Keratinocyte (primary cell): ENCODE data around the gene PAFAH1B2. TPM values are rescaled to one million over a fixed set of nuclear protein-coding genes. Genes with fewer than 3 reads are reported as not detected.

Source experiments
- DNase-seq: peaks from one replicate; pipeline ENCODE4 v3.0.0-alpha.2; 2011; ENCODE audit warnings: low read depth, missing footprints, low spot score
- FAIRE-seq: peaks from 2 replicates; lab custom pipeline; 2011; peaks lifted over from hg19 to GRCh38; lab: Jason Lieb, UNC
- H2AFZ ChIP-seq: 2 replicates; pipeline ENCODE4 v1.6.0; 2012; ENCODE audit warnings: low read length, control low read depth, inconsistent platforms; ENCODE audit not compliant: control insufficient read depth
- H3K27ac ChIP-seq: 2 replicates; pipeline ENCODE4 v1.5.1; 2011; ENCODE audit warnings: low read length; ENCODE audit not compliant: control insufficient read depth, insufficient read depth
- H3K27me3 ChIP-seq: 3 replicates; pipeline ENCODE4 v1.6.0; 2011; ENCODE audit warnings: low read length; ENCODE audit not compliant: control insufficient read depth, insufficient read depth; ENCODE audit errors: extremely low read depth
- H3K36me3 ChIP-seq, 2 experiments: 2 replicates in 1 of 2; 3 replicates in 1 of 2; pipeline ENCODE4 v1.5.1; 2011; ENCODE audit warnings: low read length in 2 of 2, mild to moderate bottlenecking in 1 of 2; ENCODE audit not compliant: control insufficient read depth in 2 of 2, insufficient read depth in 2 of 2; ENCODE audit errors: extremely low read depth in 1 of 2
- H3K4me1 ChIP-seq: 3 replicates; pipeline ENCODE4 v1.5.1; 2011; ENCODE audit warnings: low read length; ENCODE audit not compliant: control insufficient read depth, insufficient read depth; ENCODE audit errors: extremely low read depth
- H3K4me2 ChIP-seq: 3 replicates; pipeline ENCODE4 v1.6.0; 2011; ENCODE audit warnings: low read depth, low read length; ENCODE audit not compliant: control insufficient read depth, insufficient read depth; ENCODE audit errors: extremely low read depth
- H3K4me3 ChIP-seq, 3 experiments: fragments of 200-600 bp in 1 of 3; sonication (generic) in 1 of 3; 2 replicates in 2 of 3; 3 replicates in 1 of 3; pipeline ENCODE4 v1.5.1; 2011 to 2016; ENCODE audit warnings: low read length in 3 of 3, mild to moderate bottlenecking in 3 of 3, control low read depth in 2 of 3, inconsistent platforms in 1 of 3, low read depth in 1 of 3, mixed read lengths in 1 of 3, mixed run types in 1 of 3, moderate library complexity in 1 of 3; ENCODE audit not compliant: control insufficient read depth in 2 of 3, insufficient read depth in 2 of 3; ENCODE audit errors: extremely low read depth in 1 of 3
- H3K79me2 ChIP-seq: 2 replicates; pipeline ENCODE4 v1.6.0; 2012; ENCODE audit warnings: low read length; ENCODE audit not compliant: control insufficient read depth, insufficient read depth
- H3K9ac ChIP-seq: 3 replicates; pipeline ENCODE4 v1.6.0; 2011; ENCODE audit warnings: low read length; ENCODE audit not compliant: control insufficient read depth, insufficient read depth; ENCODE audit errors: extremely low read depth
- H3K9me1 ChIP-seq: 3 replicates; pipeline ENCODE4 v1.6.0; 2011; ENCODE audit warnings: low read length; ENCODE audit not compliant: control insufficient read depth, insufficient read depth; ENCODE audit errors: extremely low read depth
- H3K9me3 ChIP-seq: 2 replicates; pipeline ENCODE4 v1.5.1; 2012; ENCODE audit warnings: low read depth, low read length; ENCODE audit not compliant: control insufficient read depth
- H4K20me1 ChIP-seq: 3 replicates; pipeline ENCODE4 v1.6.0; 2011; ENCODE audit warnings: low read length; ENCODE audit not compliant: control insufficient read depth, insufficient read depth; ENCODE audit errors: extremely low read depth
- EZH2 ChIP-seq: IDR thresholded peaks from one replicate; pipeline ENCODE4 v1.6.1; 2012; ENCODE audit warnings: inconsistent platforms, mild to moderate bottlenecking, low read length, moderate library complexity
- dilution Hi-C: fragments of 300-500 bp; cut with MboI; formaldehyde crosslinking; loops from one replicate; pipeline ENCODE4 v1.7.0; 2020; ENCODE audit warnings: low sequenced_read_pairs; ENCODE audit not compliant: extremely low pct_ligation_motif_present
- polyA minus RNA-seq, 3 experiments: library from RNA; depleted of rRNA, polyadenylated mRNA; stranded (reverse); fragments of >200 nt; gene quantifications; 1 replicate in 1 of 3; 2 replicates in 1 of 3; 3 replicates in 1 of 3; pipeline ENCODE4 v1.2.3, GENCODE V29; 2011
- polyA plus RNA-seq, 5 experiments: library from polyadenylated mRNA; depleted of rRNA in 3 of 5; stranded (reverse) in 3 of 5; stranded (forward) in 1 of 5; unstranded in 1 of 5; fragments of >200 nt; gene quantifications; 1 replicate in 1 of 5; 2 replicates in 3 of 5; 3 replicates in 1 of 5; pipeline versions ENCODE4 v1.2.1 to v1.2.3, GENCODE V29; 2011 to 2012; ENCODE audit warnings: missing spikeins in 2 of 5, low read depth in 1 of 5, low replicate concordance in 1 of 5
- TF ChIP-seq, protein P1 (sequence below), 3 experiments: IDR thresholded peaks in 1 of 3; conservative IDR thresholded peaks in 1 of 3; optimal IDR thresholded peaks in 1 of 3; 2 replicates in 2 of 3; 3 replicates in 1 of 3; pipeline versions ENCODE3 to v1.5.1; 2011; ENCODE audit warnings: low read length in 3 of 3, mild to moderate bottlenecking in 3 of 3, moderate library complexity in 2 of 3, control low read depth in 1 of 3, inconsistent platforms in 1 of 3; ENCODE audit not compliant: insufficient read depth in 2 of 3; ENCODE audit errors: extremely low read depth in 1 of 3

The PAFAH1B2 gene, protein sequence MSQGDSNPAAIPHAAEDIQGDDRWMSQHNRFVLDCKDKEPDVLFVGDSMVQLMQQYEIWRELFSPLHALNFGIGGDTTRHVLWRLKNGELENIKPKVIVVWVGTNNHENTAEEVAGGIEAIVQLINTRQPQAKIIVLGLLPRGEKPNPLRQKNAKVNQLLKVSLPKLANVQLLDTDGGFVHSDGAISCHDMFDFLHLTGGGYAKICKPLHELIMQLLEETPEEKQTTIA
- polyA plus RNA-seq = 66.0 to 101 TPM (median 76.4 TPM) in 3 replicates
- 132 TPM for polyA plus RNA-seq (2011; ENCODE audit: low read depth)
- 58.2 and 76.3 TPM in 2 replicates for polyA plus RNA-seq (2011; cell fraction: cytosol; rRNA removed)
- polyA plus RNA-seq (2011; cell fraction: nucleus; rRNA removed) = 73.7 TPM in 2 replicates
- 35.5 and 72.5 TPM in 2 replicates for polyA plus RNA-seq (2012; ENCODE audit: low replicate concordance)
- 135 to 219 TPM (median 218 TPM) in 3 replicates for polyA minus RNA-seq
- 116 TPM for polyA minus RNA-seq (2011; cell fraction: cytosol; rRNA and poly(A)+ RNA removed)
- 54.7 and 105 TPM in 2 replicates for polyA minus RNA-seq (2011; cell fraction: nucleus; rRNA and poly(A)+ RNA removed)

DNA sequence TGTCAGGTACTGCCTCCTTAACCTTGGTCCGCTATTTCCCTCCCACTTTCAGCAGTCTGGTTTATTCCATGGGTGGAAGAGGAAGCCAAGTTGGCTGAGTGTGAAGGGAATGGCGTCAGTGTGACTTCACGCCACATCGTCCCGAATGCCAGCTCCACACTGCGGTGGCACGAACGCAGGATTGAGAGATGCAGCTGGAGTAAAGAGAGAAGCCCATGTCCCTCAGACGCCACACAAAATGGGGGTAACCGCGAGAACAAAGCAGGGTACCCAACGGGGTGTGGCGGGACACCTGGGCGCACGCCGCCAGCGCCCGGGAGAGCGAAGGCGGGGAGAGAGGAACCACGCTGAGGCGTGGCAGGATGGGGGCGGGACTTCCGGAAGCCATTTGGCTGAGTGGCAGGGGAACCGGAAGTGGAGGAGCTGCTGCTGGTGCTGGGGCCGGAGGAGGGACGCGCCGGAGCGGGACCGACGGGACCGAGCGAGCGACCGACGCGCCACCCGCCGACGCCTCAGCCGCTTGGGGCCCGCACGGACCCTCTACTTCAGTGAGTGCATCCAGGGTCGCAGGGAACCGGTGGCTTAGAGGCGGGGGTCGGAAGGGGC, at the start of gene PAFAH1B2:
Gene PAFAH1B2, plus strand, starts transcription at position 417 of the 606 bp plus-strand sequence. CDS start 8,161 bp downstream, outside the sequence.
- dilution Hi-C loops = no loop called here
- peak within 1 kb of the TSS; percentile 99 for H3K4me2 ChIP-seq
- TF ChIP-seq EZH2 = no peak
- TF ChIP-seq, protein P1, sequence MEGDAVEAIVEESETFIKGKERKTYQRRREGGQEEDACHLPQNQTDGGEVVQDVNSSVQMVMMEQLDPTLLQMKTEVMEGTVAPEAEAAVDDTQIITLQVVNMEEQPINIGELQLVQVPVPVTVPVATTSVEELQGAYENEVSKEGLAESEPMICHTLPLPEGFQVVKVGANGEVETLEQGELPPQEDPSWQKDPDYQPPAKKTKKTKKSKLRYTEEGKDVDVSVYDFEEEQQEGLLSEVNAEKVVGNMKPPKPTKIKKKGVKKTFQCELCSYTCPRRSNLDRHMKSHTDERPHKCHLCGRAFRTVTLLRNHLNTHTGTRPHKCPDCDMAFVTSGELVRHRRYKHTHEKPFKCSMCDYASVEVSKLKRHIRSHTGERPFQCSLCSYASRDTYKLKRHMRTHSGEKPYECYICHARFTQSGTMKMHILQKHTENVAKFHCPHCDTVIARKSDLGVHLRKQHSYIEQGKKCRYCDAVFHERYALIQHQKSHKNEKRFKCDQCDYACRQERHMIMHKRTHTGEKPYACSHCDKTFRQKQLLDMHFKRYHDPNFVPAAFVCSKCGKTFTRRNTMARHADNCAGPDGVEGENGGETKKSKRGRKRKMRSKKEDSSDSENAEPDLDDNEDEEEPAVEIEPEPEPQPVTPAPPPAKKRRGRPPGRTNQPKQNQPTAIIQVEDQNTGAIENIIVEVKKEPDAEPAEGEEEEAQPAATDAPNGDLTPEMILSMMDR (optimal IDR thresholded peaks at IDR 0.05 in 1 of 3, IDR thresholded peaks at IDR 0.05 in 1 of 3, conservative IDR thresholded peaks at IDR 0.05 in 1 of 3; ENCODE audit: extremely low read depth in 1 of 3, insufficient read depth in 2 of 3, low read length in 3 of 3) = no peak
- no peaks in the 10 kb centered on the region for H3K9me3 ChIP-seq
- H3K27ac ChIP-seq = peak within 1 kb of the TSS; percentile 93
- H2AFZ ChIP-seq = peak within 1 kb of the TSS; percentile 96
- peaks cover 21% of the 10 kb centered on the region for H4K20me1 ChIP-seq
- no peaks in the 10 kb centered on the region for H3K27me3 ChIP-seq
- peak within 1 kb of the TSS; percentile 84 for H3K9ac ChIP-seq
- H3K36me3 ChIP-seq = peaks cover 4 to 13% of the 10 kb centered on the region in 2 experiments
- H3K9me1 ChIP-seq = peaks cover 3% of the 10 kb centered on the region
- H3K4me1 ChIP-seq = peaks cover 13% of the 10 kb centered on the region
- FAIRE-seq (peak; percentile 9), DNase-seq (peak; percentile 66)
- peak within 1 kb of the TSS; percentile 63 to 77 (median 71) for H3K4me3 ChIP-seq
- peaks cover 48% of the 10 kb centered on the region for H3K79me2 ChIP-seq

GRCh38 chr11:117094776-117095175, 49.3 kb upstream of the PAFAH1B2 start:
- DNase-seq = no peak
- peak overlapping the region; percentile 6 for H3K9ac ChIP-seq
- dilution Hi-C loops = no loop called here
- TF ChIP-seq EZH2 = no peak
- TF ChIP-seq, protein P1 (optimal IDR thresholded peaks at IDR 0.05 in 1 of 3, IDR thresholded peaks at IDR 0.05 in 1 of 3, conservative IDR thresholded peaks at IDR 0.05 in 1 of 3; ENCODE audit: extremely low read depth in 1 of 3, insufficient read depth in 2 of 3, low read length in 3 of 3) = no peak
- peak; percentile 77 for FAIRE-seq
- peaks cover 2% of the 10 kb centered on the region for H4K20me1 ChIP-seq
- H3K27ac ChIP-seq = peak overlapping the region; percentile 2
- no peak overlapping the region for H2AFZ ChIP-seq
- peaks cover 49% of the 10 kb centered on the region for H3K4me1 ChIP-seq
- H3K4me3 ChIP-seq = peak overlapping the region in 2 of 3 experiments; percentile 93 to 95
- H3K79me2 ChIP-seq = peaks cover 74% of the 10 kb centered on the region
- H3K36me3 ChIP-seq = peaks cover 0 to 3% of the 10 kb centered on the region in 2 experiments
- H3K9me1 ChIP-seq = peaks cover 5% of the 10 kb centered on the region
- H3K9me3 ChIP-seq = no peaks in the 10 kb centered on the region
- H3K27me3 ChIP-seq = no peaks in the 10 kb centered on the region
- H3K4me2 ChIP-seq = peak overlapping the region; percentile 84
